ENCODE results near the gene LVRN. TPM values are rescaled to one million over a fixed set of nuclear protein-coding genes. Genes with fewer than 3 reads are reported as not detected.
A peak's percentile ranks its signal among the peaks of the same experiment; 100 is the strongest.

The LVRN gene
- total and polyA plus RNA-seq, 12 donors, result 0.19 to 3.7 (median 0.35) TPM

DNA sequence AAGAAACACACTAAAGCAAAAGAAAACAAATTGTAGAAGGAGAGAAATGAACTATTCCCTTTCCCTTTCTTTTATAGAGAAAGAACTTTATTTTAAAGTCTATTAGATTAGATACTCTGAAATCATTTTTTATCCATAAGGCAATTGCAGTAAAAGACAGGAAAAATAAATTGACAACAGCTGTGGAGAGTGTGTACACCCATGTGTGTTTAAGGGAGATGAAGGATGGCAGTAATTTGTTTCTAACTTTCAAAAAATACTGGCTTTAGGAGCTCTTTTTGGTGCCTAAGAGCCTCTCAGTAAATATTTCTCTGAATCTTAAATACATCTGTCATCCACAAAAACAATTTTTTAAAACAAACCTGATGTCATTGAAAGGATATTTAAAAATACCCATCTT, 51.7 kb downstream of the LVRN start:
- H3K27me3 ChIP-seq, result peaks cover 5% of the 10 kb centered on the region
- DNase-seq, result no peak
- intact Hi-C loops (cut with DNase I), result no loop called here
- no peaks in the 10 kb centered on the region for H3K4me1 ChIP-seq (replicated peaks in 1 of 2)
- H3K27ac ChIP-seq, result no peak overlapping the region
- H3K36me3 ChIP-seq (replicated peaks in 1 of 2), result no peaks in the 10 kb centered on the region
- H3K9me3 ChIP-seq (replicated peaks in 1 of 3), result no peaks in the 10 kb centered on the region
- TF ChIP-seq POLR2A (IDR thresholded peaks at IDR 0.05) (no peak), CTCF (IDR thresholded peaks at IDR 0.05) (no peak)
- H3K4me3 ChIP-seq, result no peak overlapping the region

- H3K27ac ChIP-seq, result no peak overlapping the region
- intact Hi-C loops (cut with DNase I), result no loop called here
- TF ChIP-seq POLR2A (IDR thresholded peaks at IDR 0.05) (no peak), CTCF (IDR thresholded peaks at IDR 0.05) (no peak)
- H3K36me3 ChIP-seq (replicated peaks in 1 of 2), result no peaks in the 10 kb centered on the region
- no peaks in the 10 kb centered on the region for H3K27me3 ChIP-seq
- H3K4me1 ChIP-seq (replicated peaks in 1 of 2), result no peaks in the 10 kb centered on the region
- no peaks in the 10 kb centered on the region for H3K9me3 ChIP-seq (replicated peaks in 1 of 3)
- no peak for DNase-seq
- no peak overlapping the region for H3K4me3 ChIP-seq
These were observed 61.3 kb downstream of the LVRN start for GRCh38 chr5:116023619-116024018.

DNA sequence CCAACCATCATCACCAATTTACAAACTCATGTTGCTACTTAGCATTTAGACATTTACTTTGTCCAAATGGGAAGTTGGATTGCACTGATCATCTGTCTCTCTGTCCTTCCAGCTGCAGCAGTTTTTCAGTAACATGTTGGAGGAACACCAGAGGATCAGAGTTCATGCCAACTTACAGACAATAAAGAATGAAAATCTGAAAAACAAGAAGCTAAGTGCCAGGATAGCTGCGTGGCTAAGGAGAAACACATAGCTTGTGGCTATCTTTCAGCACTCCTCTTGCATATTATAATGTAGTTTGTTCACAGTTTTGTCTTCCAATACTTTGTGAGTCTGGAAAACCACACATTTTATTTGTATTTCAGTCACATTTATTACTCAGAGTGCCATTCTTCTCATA, 63.6 kb downstream of the LVRN start:
- Histone ChIP-seq H3K27me3 (no peaks in the 10 kb centered on the region), H3K36me3 (replicated peaks in 1 of 2) (no peaks in the 10 kb centered on the region), H3K4me1 (replicated peaks in 1 of 2) (no peaks in the 10 kb centered on the region), H3K9me3 (replicated peaks in 1 of 3) (no peaks in the 10 kb centered on the region), H3K4me3 (no peak overlapping the region), H3K27ac (no peak overlapping the region)
- DNase-seq, result no peak
- intact Hi-C loops (cut with DNase I), result no loop called here
- TF ChIP-seq POLR2A (IDR thresholded peaks at IDR 0.05) (no peak), CTCF (IDR thresholded peaks at IDR 0.05) (no peak)
- WGBS, 4 donors, result 91 to 100% (median 94%) methylated on average over 1 of the region's 1 CpG

DNA sequence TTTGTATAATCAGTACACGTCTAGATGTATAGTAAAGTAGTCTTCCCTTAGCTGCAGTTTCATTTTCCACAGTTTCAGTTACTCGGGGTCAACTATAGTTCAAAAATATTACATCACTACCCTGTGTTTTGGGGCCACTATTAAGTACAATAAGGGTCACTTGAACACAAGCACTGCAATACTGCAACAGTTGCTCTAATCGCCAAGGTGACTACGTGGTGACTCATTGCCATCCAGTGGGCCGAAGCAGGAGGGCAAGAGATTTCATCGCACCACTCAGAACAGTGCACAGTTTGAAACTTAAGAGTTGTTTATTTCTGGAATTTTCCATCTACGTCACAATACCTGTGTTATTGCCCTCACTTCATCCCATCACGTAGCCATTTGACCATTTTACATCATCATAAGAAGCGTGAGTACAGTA, 69.8 kb downstream of the LVRN start, which contains the start of gene ARL14EPL:
Gene ARL14EPL (plus strand): TSS at position 379 of the 424 bp plus-strand sequence. CDS start 18,994 bp downstream, outside the sequence.
- intact Hi-C loops (cut with DNase I), result no loop called here
- H3K27ac ChIP-seq, result no peak within 1 kb of the TSS
- no peaks in the 10 kb centered on the region for H3K27me3 ChIP-seq
- no peaks in the 10 kb centered on the region for H3K9me3 ChIP-seq (replicated peaks in 1 of 3)
- WGBS, 4 donors, result 29 to 49% (median 41%) methylated on average over 9 of the region's 9 CpGs
- H3K4me3 ChIP-seq, result no peak within 1 kb of the TSS
- DNase-seq, result peak; percentile 34 to 77 (median 62)
- no peaks in the 10 kb centered on the region for H3K4me1 ChIP-seq (replicated peaks in 1 of 2)
- TF ChIP-seq POLR2A (IDR thresholded peaks at IDR 0.05), result no peak
- TF ChIP-seq CTCF (IDR thresholded peaks at IDR 0.05), result peak in 4 of 6 experiments; percentile 27 to 40 (median 34)
- H3K36me3 ChIP-seq (replicated peaks in 1 of 2), result no peaks in the 10 kb centered on the region
